IMR-90 (cell line): Measurements from ENCODE around the gene KRTAP10-11.

Experiments
- CEBPB ChIP-seq: IDR thresholded peaks from 2 replicates; pipeline ENCODE4 v1.6.1; 2012; ENCODE audit warnings: low read depth, low read length, improper control_type of control experiment
- MXI1 ChIP-seq: IDR thresholded peaks from 2 replicates; pipeline ENCODE4 v1.6.1; 2012; ENCODE audit warnings: low read depth, mild to moderate bottlenecking, low read length, moderate library complexity, borderline replicate concordance
- POLR2A ChIP-seq: IDR thresholded peaks from 2 replicates; pipeline ENCODE4 v1.6.1; 2012; ENCODE audit warnings: mild to moderate bottlenecking, low read depth, low read length
- RAD21 ChIP-seq: IDR thresholded peaks from 2 replicates; pipeline ENCODE4 v1.6.1; 2012; ENCODE audit warnings: low read length, improper control_type of control experiment
- RCOR1 ChIP-seq: IDR thresholded peaks from 2 replicates; pipeline ENCODE4 v1.6.1; 2012; ENCODE audit warnings: mild to moderate bottlenecking, low read length, improper control_type of control experiment; ENCODE audit not compliant: insufficient replicate concordance
- RFX5 ChIP-seq: IDR thresholded peaks from 2 replicates; pipeline ENCODE4 v1.8.0; 2012; ENCODE audit warnings: low read depth, mild to moderate bottlenecking, low read length, moderate library complexity
- TF ChIP-seq, protein P1 (sequence below): conservative IDR thresholded peaks from 2 replicates; pipeline ENCODE4 v1.5.1; 2012; ENCODE audit warnings: mild to moderate bottlenecking, low read depth, low read length, improper control_type of control experiment

DNA sequence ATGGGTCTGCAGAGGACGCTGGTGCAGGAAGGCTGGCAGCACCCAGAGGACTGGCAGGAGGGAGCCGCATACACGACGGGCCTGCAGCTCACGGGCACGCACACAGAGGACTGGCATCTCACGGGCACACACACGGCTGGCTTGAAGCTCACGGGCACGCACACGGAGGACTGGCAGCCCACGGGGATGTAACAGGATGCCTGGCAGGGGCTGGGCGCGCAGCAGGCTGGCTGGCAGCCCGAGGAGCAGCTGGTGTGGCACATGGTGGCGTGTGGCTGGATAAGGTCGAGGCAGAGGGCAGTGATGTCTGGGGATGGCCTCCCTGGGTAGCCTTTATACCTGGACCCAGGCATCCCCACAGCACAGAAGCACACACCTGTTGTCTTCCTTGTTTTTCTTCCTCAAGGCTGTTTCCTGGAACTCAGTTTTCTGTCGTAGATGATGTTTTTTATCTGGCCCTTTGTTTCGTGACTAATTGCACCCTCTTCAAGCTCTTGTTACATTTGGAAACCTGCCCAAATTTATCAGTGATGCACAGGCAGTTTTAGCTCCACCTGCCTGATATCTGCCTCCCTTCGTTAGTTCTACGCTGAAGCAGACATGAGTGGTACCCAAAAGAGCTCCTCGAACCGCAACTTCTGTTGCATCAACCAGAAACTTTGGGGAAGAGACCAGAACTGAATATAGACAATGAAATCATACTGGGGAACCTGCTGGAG lies 35.8 kb downstream of the KRTAP10-11 start, which contains the start of gene KRTAP12-1:
- TF ChIP-seq, protein P1, sequence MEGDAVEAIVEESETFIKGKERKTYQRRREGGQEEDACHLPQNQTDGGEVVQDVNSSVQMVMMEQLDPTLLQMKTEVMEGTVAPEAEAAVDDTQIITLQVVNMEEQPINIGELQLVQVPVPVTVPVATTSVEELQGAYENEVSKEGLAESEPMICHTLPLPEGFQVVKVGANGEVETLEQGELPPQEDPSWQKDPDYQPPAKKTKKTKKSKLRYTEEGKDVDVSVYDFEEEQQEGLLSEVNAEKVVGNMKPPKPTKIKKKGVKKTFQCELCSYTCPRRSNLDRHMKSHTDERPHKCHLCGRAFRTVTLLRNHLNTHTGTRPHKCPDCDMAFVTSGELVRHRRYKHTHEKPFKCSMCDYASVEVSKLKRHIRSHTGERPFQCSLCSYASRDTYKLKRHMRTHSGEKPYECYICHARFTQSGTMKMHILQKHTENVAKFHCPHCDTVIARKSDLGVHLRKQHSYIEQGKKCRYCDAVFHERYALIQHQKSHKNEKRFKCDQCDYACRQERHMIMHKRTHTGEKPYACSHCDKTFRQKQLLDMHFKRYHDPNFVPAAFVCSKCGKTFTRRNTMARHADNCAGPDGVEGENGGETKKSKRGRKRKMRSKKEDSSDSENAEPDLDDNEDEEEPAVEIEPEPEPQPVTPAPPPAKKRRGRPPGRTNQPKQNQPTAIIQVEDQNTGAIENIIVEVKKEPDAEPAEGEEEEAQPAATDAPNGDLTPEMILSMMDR = no peak
- no peak for TF ChIP-seq POLR2A
- TF ChIP-seq RFX5 = no peak
- TF ChIP-seq CEBPB = no peak
- TF ChIP-seq MXI1 = no peak
- TF ChIP-seq RCOR1 = no peak
- no peak for TF ChIP-seq RAD21
